GM12878 (cell line): ENCODE data around the gene DLX6.

ENCODE experiments used
- CBFB ChIP-seq: IDR thresholded peaks from 2 replicates; pipeline ENCODE4 v1.6.1; 2016; ENCODE audit warnings: antibody characterized with exemption, low read depth
- CTCF ChIP-seq, 3 experiments: IDR thresholded peaks in 2 of 3; conservative IDR thresholded peaks in 1 of 3; 2 replicates each; pipeline ENCODE4 v1.5.1; 2011; ENCODE audit warnings: low read depth in 3 of 3, low read length in 3 of 3, mild to moderate bottlenecking in 3 of 3, control low read depth in 2 of 3, moderate library complexity in 2 of 3, inconsistent platforms in 1 of 3, mixed read lengths in 1 of 3; ENCODE audit not compliant: control insufficient read depth in 2 of 3, insufficient read depth in 1 of 3; ENCODE audit errors: extremely low read depth in 1 of 3
- DPF2 ChIP-seq: fragments of 450-650 bp; IDR thresholded peaks from 2 replicates; pipeline ENCODE4 v1.6.1; 2017; ENCODE audit warnings: mild to moderate bottlenecking
- MYC ChIP-seq: IDR thresholded peaks from 2 replicates; pipeline ENCODE4 v1.6.1; 2011; ENCODE audit warnings: mild to moderate bottlenecking, low read length, moderate library complexity, inconsistent platforms; ENCODE audit not compliant: insufficient read depth, insufficient replicate concordance, insufficient read length, severe bottlenecking
- NRF1 ChIP-seq: conservative IDR thresholded peaks from 2 replicates; pipeline ENCODE4 v1.6.1; 2011; ENCODE audit warnings: mild to moderate bottlenecking, low read depth, low read length, improper control_type of control experiment
- ZNF217 ChIP-seq: fragments of 450-650 bp; IDR thresholded peaks from 2 replicates; pipeline ENCODE4 v1.6.1; 2017; ENCODE audit warnings: antibody characterized with exemption, mild to moderate bottlenecking

- TF ChIP-seq ZNF217 = no peak
- TF ChIP-seq CTCF (IDR thresholded peaks at IDR 0.05 in 2 of 3, conservative IDR thresholded peaks at IDR 0.05 in 1 of 3; ENCODE audit: control insufficient read depth in 2 of 3, extremely low read depth in 1 of 3, insufficient read depth in 1 of 3, low read depth in 3 of 3, low read length in 3 of 3) = no peak
- no peak for TF ChIP-seq DPF2
- no peak for TF ChIP-seq MYC
- no peak for TF ChIP-seq CBFB
- no peak for TF ChIP-seq NRF1
These were observed 18.5 kb upstream of the DLX6 start for GRCh38 chr7:96986901-96987300.
